Measurements from ENCODE around the gene ANKHD1. TPM values are rescaled to one million over a fixed set of nuclear protein-coding genes. Genes with fewer than 3 reads are reported as not detected.
A peak's percentile ranks its signal among the peaks of the same experiment; 100 is the strongest.

Gene ANKHD1
- polyA plus RNA-seq, 3 donors = 29.0 to 110 (median 43.6) TPM

GRCh38 chr5:140563596-140563995 is 162.0 kb downstream of the ANKHD1 start:
- TF ChIP-seq, protein P1, sequence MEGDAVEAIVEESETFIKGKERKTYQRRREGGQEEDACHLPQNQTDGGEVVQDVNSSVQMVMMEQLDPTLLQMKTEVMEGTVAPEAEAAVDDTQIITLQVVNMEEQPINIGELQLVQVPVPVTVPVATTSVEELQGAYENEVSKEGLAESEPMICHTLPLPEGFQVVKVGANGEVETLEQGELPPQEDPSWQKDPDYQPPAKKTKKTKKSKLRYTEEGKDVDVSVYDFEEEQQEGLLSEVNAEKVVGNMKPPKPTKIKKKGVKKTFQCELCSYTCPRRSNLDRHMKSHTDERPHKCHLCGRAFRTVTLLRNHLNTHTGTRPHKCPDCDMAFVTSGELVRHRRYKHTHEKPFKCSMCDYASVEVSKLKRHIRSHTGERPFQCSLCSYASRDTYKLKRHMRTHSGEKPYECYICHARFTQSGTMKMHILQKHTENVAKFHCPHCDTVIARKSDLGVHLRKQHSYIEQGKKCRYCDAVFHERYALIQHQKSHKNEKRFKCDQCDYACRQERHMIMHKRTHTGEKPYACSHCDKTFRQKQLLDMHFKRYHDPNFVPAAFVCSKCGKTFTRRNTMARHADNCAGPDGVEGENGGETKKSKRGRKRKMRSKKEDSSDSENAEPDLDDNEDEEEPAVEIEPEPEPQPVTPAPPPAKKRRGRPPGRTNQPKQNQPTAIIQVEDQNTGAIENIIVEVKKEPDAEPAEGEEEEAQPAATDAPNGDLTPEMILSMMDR (IDR thresholded peaks at IDR 0.05) = no peak

GRCh38 chr5:140564196-140565023 is 162.8 kb downstream of the ANKHD1 start, which contains the start of the genes APBB3 and SLC35A4:
TSS of gene APBB3 (minus strand) at chr5:140564598. CDS start at chr5:140564245, 353 bp downstream.
TSS of gene SLC35A4 (plus strand) at chr5:140564828. CDS start at chr5:140567170, 2,342 bp downstream.
- DNase-seq = peak; percentile 99 to 100 (median 100)
- Histone ChIP-seq H4K20me1 (ENCODE audit: insufficient read depth, low read length) (peaks cover 17% of the 10 kb centered on the region), H2AFZ (ENCODE audit: insufficient read depth, low read depth, low read length, poor library complexity, severe bottlenecking) (peak within 1 kb of the TSS; percentile 69), H3K4me3 (replicated peaks in 1 of 3; ENCODE audit: low read depth in 2 of 3, low read length in 3 of 3) (peak within 1 kb of the TSS; percentile 77 to 87 (median 83)), H3K9ac (ENCODE audit: insufficient read depth, low read length, poor library complexity, severe bottlenecking) (peak within 1 kb of the TSS; percentile 78), H3K9me3 (replicated peaks in 1 of 2; ENCODE audit: control insufficient read depth in 1 of 2, insufficient read depth in 1 of 2, low read length in 2 of 2) (no peaks in the 10 kb centered on the region), H3K27me3 (ENCODE audit: control insufficient read depth in 2 of 2, insufficient read depth in 2 of 2, low read length in 2 of 2) (no peaks in the 10 kb centered on the region), H3K27ac (ENCODE audit: low read depth in 1 of 2, low read length in 2 of 2) (peak within 1 kb of the TSS; percentile 92), H3K36me3 (replicated peaks in 1 of 2; ENCODE audit: control insufficient read depth in 1 of 2, insufficient read depth in 2 of 2, low read length in 2 of 2) (peaks cover 29 to 47% of the 10 kb centered on the region in 2 donors), H3K79me2 (ENCODE audit: insufficient read depth, low read length) (peaks cover 40% of the 10 kb centered on the region), H3K4me2 (replicated peaks; ENCODE audit: extremely low read depth, low read length, poor library complexity, severe bottlenecking) (peak within 1 kb of the TSS; percentile 82), H3K4me1 (ENCODE audit: control insufficient read depth in 1 of 2, insufficient read depth in 2 of 2, low read length in 2 of 2) (peaks cover 33 to 65% of the 10 kb centered on the region in 2 donors)
- Mint-ChIP-seq H3K36me3 (peaks cover 51 to 63% of the 10 kb centered on the region in 2 donors), H3K27ac (peak within 1 kb of the TSS; percentile 97 to 99 (median 98)), H3K4me1 (peaks cover 58% of the 10 kb centered on the region), H3K27me3 (ENCODE audit: low read depth in 3 of 3) (peaks cover 0 to 2% (median 2%) of the 10 kb centered on the region in 3 donors), H3K9me3 (peaks cover 0 to 2% (median 0%) of the 10 kb centered on the region in 7 donors), H3K4me3 (peak within 1 kb of the TSS; percentile 91 to 98)
- intact Hi-C loops (cut with micrococcal nuclease) = loop anchor here (5.0 to 10.0 kb wide), 2 partner anchors 83 to 150 kb away; partner anchors contain the start of genes IK (in 1 of the 2) and NDUFA2 (in 1 of the 2)
- WGBS (ENCODE audit: insufficient coverage) = under 1% methylated on average over 37 of the region's 74 CpGs
- TF ChIP-seq, protein P1 (IDR thresholded peaks at IDR 0.05) = no peak

More at GRCh38 chr5:140563596-140563995, 162.0 kb downstream of the ANKHD1 start:
- WGBS (ENCODE audit: insufficient coverage) = 67% methylated on average over 4 of the region's 8 CpGs
- Mint-ChIP-seq H3K4me1 (peaks cover 54% of the 10 kb centered on the region), H3K9me3 (peaks cover 0 to 2% (median 0%) of the 10 kb centered on the region in 7 donors), H3K27ac (peak overlapping the region; percentile 97 to 99 (median 98)), H3K4me3 (peak overlapping the region; percentile 91 to 98), H3K27me3 (ENCODE audit: low read depth in 3 of 3) (peaks cover 0 to 2% (median 2%) of the 10 kb centered on the region in 3 donors), H3K36me3 (peaks cover 54 to 63% of the 10 kb centered on the region in 2 donors)
- intact Hi-C loops (cut with micrococcal nuclease) = loop anchor here (5.0 to 10.0 kb wide), 2 partner anchors 84 to 151 kb away; partner anchors contain the start of genes IK (in 1 of the 2) and NDUFA2 (in 1 of the 2)
- H3K27me3 ChIP-seq (ENCODE audit: control insufficient read depth in 2 of 2, insufficient read depth in 2 of 2, low read length in 2 of 2) = no peaks in the 10 kb centered on the region
- peak overlapping the region; percentile 77 to 87 (median 83) for H3K4me3 ChIP-seq (replicated peaks in 1 of 3; ENCODE audit: low read depth in 2 of 3, low read length in 3 of 3)
- H3K9ac ChIP-seq (ENCODE audit: insufficient read depth, low read length, poor library complexity, severe bottlenecking) = peak overlapping the region; percentile 78
- peaks cover 25 to 58% of the 10 kb centered on the region in 2 donors for H3K4me1 ChIP-seq (ENCODE audit: control insufficient read depth in 1 of 2, insufficient read depth in 2 of 2, low read length in 2 of 2)
- H3K36me3 ChIP-seq (replicated peaks in 1 of 2; ENCODE audit: control insufficient read depth in 1 of 2, insufficient read depth in 2 of 2, low read length in 2 of 2) = peaks cover 29 to 49% of the 10 kb centered on the region in 2 donors
- peak overlapping the region; percentile 92 for H3K27ac ChIP-seq (ENCODE audit: low read depth in 1 of 2, low read length in 2 of 2)
- peaks cover 17% of the 10 kb centered on the region for H4K20me1 ChIP-seq (ENCODE audit: insufficient read depth, low read length)
- H3K4me2 ChIP-seq (replicated peaks; ENCODE audit: extremely low read depth, low read length, poor library complexity, severe bottlenecking) = peak overlapping the region; percentile 82
- no peaks in the 10 kb centered on the region for H3K9me3 ChIP-seq (replicated peaks in 1 of 2; ENCODE audit: control insufficient read depth in 1 of 2, insufficient read depth in 1 of 2, low read length in 2 of 2)
- H2AFZ ChIP-seq (ENCODE audit: insufficient read depth, low read depth, low read length, poor library complexity, severe bottlenecking) = no peak overlapping the region
- peaks cover 40% of the 10 kb centered on the region for H3K79me2 ChIP-seq (ENCODE audit: insufficient read depth, low read length)
- no peak for DNase-seq

Measured in CD14-positive monocyte (primary cell).